HepG2 (cell line): ENCODE measurements around the gene RPH3AL. TPM values are rescaled to one million over a fixed set of nuclear protein-coding genes. Genes with fewer than 3 reads are reported as not detected.

Experiments used
- ATAD3A ChIP-seq: sonication (generic); formaldehyde crosslinking; IDR thresholded peaks from 2 replicates; pipeline ENCODE4 v1.4.0; 2020; ENCODE audit warnings: missing genetic modification reagents
- ELK4 ChIP-seq: sonication (generic); formaldehyde crosslinking; IDR thresholded peaks from 2 replicates; pipeline ENCODE4 v1.9.0; 2021; ENCODE audit warnings: missing genetic modification reagents, borderline replicate concordance
- ETS1 ChIP-seq: sonication (generic); formaldehyde crosslinking; IDR thresholded peaks from 2 replicates; pipeline ENCODE4 v1.4.0; 2020; ENCODE audit warnings: missing genetic modification reagents
- FOXO4 ChIP-seq: sonication (generic); formaldehyde crosslinking; conservative IDR thresholded peaks from 2 replicates; pipeline ENCODE4 v1.8.1; 2023; ENCODE audit warnings: missing genetic modification reagents
- HDAC1 ChIP-seq: sonication (generic); formaldehyde crosslinking; IDR thresholded peaks from 2 replicates; pipeline ENCODE4 v1.5.1; 2020; ENCODE audit warnings: mild to moderate bottlenecking, missing genetic modification reagents
- MIER2 ChIP-seq: IDR thresholded peaks from 2 replicates; pipeline ENCODE4 v1.6.1; 2016; ENCODE audit warnings: missing biosample characterization, missing genetic modification reagents
- MNT ChIP-seq: fragments of 450-650 bp; IDR thresholded peaks from 2 replicates; pipeline ENCODE4 v1.6.1; 2016
- NR3C1 ChIP-seq: sonication (generic); formaldehyde crosslinking; IDR thresholded peaks from 2 replicates; pipeline ENCODE4 v1.4.0; 2020; ENCODE audit warnings: missing genetic modification reagents
- PAX8 ChIP-seq: sonication (generic); formaldehyde crosslinking; IDR thresholded peaks from 2 replicates; pipeline ENCODE4 v1.8.0; 2022; ENCODE audit warnings: mild to moderate bottlenecking, missing genetic modification reagents, borderline replicate concordance
- TBP ChIP-seq: sonication (generic); formaldehyde crosslinking; IDR thresholded peaks from 2 replicates; pipeline ENCODE4 v1.5.0; 2020; ENCODE audit warnings: missing genetic modification reagents
- TBX2 ChIP-seq: sonication (generic); formaldehyde crosslinking; IDR thresholded peaks from 2 replicates; pipeline ENCODE4 v1.5.0; 2020; ENCODE audit warnings: missing genetic modification reagents, mild to moderate bottlenecking, borderline replicate concordance
- THAP8 ChIP-seq: sonication (generic); formaldehyde crosslinking; IDR thresholded peaks from 2 replicates; pipeline ENCODE4 v1.5.1; 2020; ENCODE audit warnings: missing genetic modification reagents, mild to moderate bottlenecking, borderline replicate concordance
- WIZ ChIP-seq: sonication (generic); formaldehyde crosslinking; IDR thresholded peaks from 2 replicates; pipeline ENCODE4 v1.5.1; 2020; ENCODE audit warnings: mild to moderate bottlenecking, missing genetic modification reagents
- ZNF205 ChIP-seq: IDR thresholded peaks from 2 replicates; pipeline ENCODE4 v1.6.1; 2018; ENCODE audit warnings: missing biosample characterization, missing genetic modification reagents
- ZNF460 ChIP-seq: sonication (generic); formaldehyde crosslinking; IDR thresholded peaks from 2 replicates; pipeline ENCODE4 v1.5.1; 2020; ENCODE audit warnings: missing genetic modification reagents, mild to moderate bottlenecking, borderline replicate concordance
- ZNF563 ChIP-seq: sonication (generic); formaldehyde crosslinking; IDR thresholded peaks from 2 replicates; pipeline ENCODE4 v1.8.0; 2022; ENCODE audit warnings: mild to moderate bottlenecking, moderate library complexity, missing genetic modification reagents
- ZNF576 ChIP-seq: sonication (generic); formaldehyde crosslinking; IDR thresholded peaks from 2 replicates; pipeline ENCODE4 v1.4.0; 2020; ENCODE audit warnings: mild to moderate bottlenecking, missing genetic modification reagents
- ZNF619 ChIP-seq: sonication (generic); formaldehyde crosslinking; IDR thresholded peaks from 2 replicates; pipeline ENCODE4 v1.4.0; 2020; ENCODE audit warnings: mild to moderate bottlenecking, missing genetic modification reagents
- ZNF670 ChIP-seq: sonication (generic); formaldehyde crosslinking; IDR thresholded peaks from 2 replicates; pipeline ENCODE4 v1.8.0; 2022; ENCODE audit warnings: mild to moderate bottlenecking, missing genetic modification reagents, borderline replicate concordance
- ZNF839 ChIP-seq: sonication (generic); formaldehyde crosslinking; IDR thresholded peaks from 2 replicates; pipeline ENCODE4 v1.4.0; 2020; ENCODE audit warnings: missing genetic modification reagents, mild to moderate bottlenecking, borderline replicate concordance
- ZUFSP ChIP-seq: sonication (generic); formaldehyde crosslinking; IDR thresholded peaks from 2 replicates; pipeline ENCODE4 v1.9.0; 2021; ENCODE audit warnings: missing genetic modification reagents, mild to moderate bottlenecking, borderline replicate concordance
- polyA plus RNA-seq, 8 experiments: library from polyadenylated mRNA; depleted of rRNA in 3 of 8; stranded (reverse) in 7 of 8; unstranded in 1 of 8; fragments of >200 nt; fragmentation: Illumina TruSeq in 4 of 8; extraction: Trizol in 4 of 8; gene quantifications; 2 replicates each; pipeline versions ENCODE4 v1.2.1 to v1.2.3, GENCODE V29; 2011 to 2016; ENCODE audit warnings: low read depth in 4 of 8, missing spikeins in 1 of 8, mixed read lengths in 1 of 8; ENCODE audit not compliant: insufficient read depth in 1 of 8
- total RNA-seq, 5 experiments: library from RNA; depleted of rRNA; stranded (reverse); fragments of >200 nt; fragmentation: Illumina TruSeq; extraction: Trizol; gene quantifications; 2 replicates each; pipeline ENCODE4 v1.2.3, GENCODE V29; 2016; ENCODE audit warnings: low read depth in 1 of 5

The RPH3AL gene
- total and polyA plus RNA-seq, 2 of the 13 experiments (the other 11 are each of a cell fraction or from before 2014, with no cell fraction given) = 7.8 to 16.4 TPM

GRCh38 chr17:350706-351448 is 1.7 kb downstream of the RPH3AL start (continued):
- TF ChIP-seq THAP8 (CRISPR knock-in tag) (no peak), PAX8 (CRISPR knock-in tag) (no peak), ZNF563 (CRISPR knock-in tag) (no peak), ZNF205 (no peak), WIZ (CRISPR knock-in tag) (no peak), ATAD3A (CRISPR knock-in tag) (no peak), ZNF460 (CRISPR knock-in tag) (no peak), TBX2 (CRISPR knock-in tag) (0 out of 2 replicates have a peak, but pooled peaks have one; percentile 13), ZNF576 (CRISPR knock-in tag) (no peak), ZNF670 (CRISPR knock-in tag) (0 out of 2 replicates have a peak, but pooled peaks have one; percentile 23), FOXO4 (no peak), MNT (no peak), ZNF619 (CRISPR knock-in tag) (no peak), MIER2 (CRISPR knock-in tag) (no peak), ZUFSP (CRISPR knock-in tag) (no peak), NR3C1 (CRISPR knock-in tag) (no peak), ETS1 (CRISPR knock-in tag) (no peak), HDAC1 (CRISPR knock-in tag) (0 out of 2 replicates have a peak, but pooled peaks have one; percentile 29), TBP (CRISPR knock-in tag) (no peak), ZNF839 (CRISPR knock-in tag) (no peak), ELK4 (CRISPR knock-in tag) (no peak)
